B cell (primary cell): ENCODE measurements around the gene WDR86. TPM values are rescaled to one million over a fixed set of nuclear protein-coding genes. Genes with fewer than 3 reads are reported as not detected.

Experiments
- ATAC-seq: fragments of 200-7000 bp; cut with Tn5 transposase; one replicate; pipeline ENCODE4 v1.10.0; 2021; ENCODE audit warnings: low read depth, mild to moderate bottlenecking, moderate number of reproducible peaks, moderate library complexity
- CTCF ChIA-PET: fragments of 350-600 bp; sonication (Branson Sonifier 250); formaldehyde crosslinking; loops from one replicate; lab custom pipeline; 2021; ENCODE audit warnings: antibody characterized with exemption, inconsistent platforms; lab: Charles Lee
- POLR2A ChIA-PET: fragments of 350-600 bp; sonication (Branson Sonifier 250); formaldehyde crosslinking; loops from one replicate; lab custom pipeline; 2021; ENCODE audit warnings: antibody characterized with exemption; lab: Charles Lee
- DNase-seq: peaks from one replicate; pipeline ENCODE4 v3.0.0; 2013
- H2AFZ ChIP-seq: 2 replicates; pipeline ENCODE4 v1.6.1; 2012; ENCODE audit warnings: mild to moderate bottlenecking, low read depth, low read length; ENCODE audit not compliant: insufficient read depth, poor library complexity, severe bottlenecking
- H3K27ac ChIP-seq, 2 donors: 1 replicate in 1 of 2; 2 replicates in 1 of 2; pipeline ENCODE4 v1.5.1; 2012 to 2013; ENCODE audit warnings: low read length in 2 of 2, mild to moderate bottlenecking in 2 of 2, moderate library complexity in 1 of 2
- H3K27me3 ChIP-seq, 4 experiments: fragments of 200-600 bp in 1 of 4; sonication (generic) in 1 of 4; replicated peaks in 1 of 4; 1 replicate in 2 of 4; 2 replicates in 2 of 4; pipeline versions ENCODE4 v1.6.1 to v1.7.0; 2013 to 2016; ENCODE audit warnings: low read length in 3 of 4, mild to moderate bottlenecking in 2 of 4, mixed read lengths in 1 of 4, moderate library complexity in 1 of 4; ENCODE audit not compliant: insufficient read depth in 4 of 4, control insufficient read depth in 3 of 4; ENCODE audit errors: control extremely low read depth in 1 of 4
- H3K36me3 ChIP-seq, 2 experiments: replicated peaks in 1 of 2; 1 replicate in 1 of 2; 2 replicates in 1 of 2; pipeline versions ENCODE4 v1.6.1 to v1.7.1; 2013; ENCODE audit warnings: low read length in 1 of 2; ENCODE audit not compliant: insufficient read depth in 2 of 2, control insufficient read depth in 1 of 2; ENCODE audit errors: control extremely low read depth in 1 of 2, extremely low read depth in 1 of 2
- H3K4me1 ChIP-seq, 2 donors: fragments of 200-600 bp in 1 of 2; sonication (generic) in 1 of 2; 1 replicate in 1 of 2; 2 replicates in 1 of 2; pipeline versions ENCODE4 v1.5.1 to v1.6.1; 2013 to 2017; ENCODE audit warnings: low read length in 2 of 2; ENCODE audit not compliant: control insufficient read depth in 2 of 2, insufficient read depth in 2 of 2
- H3K4me2 ChIP-seq: replicated peaks from 2 replicates; pipeline ENCODE3; 2012; ENCODE audit warnings: mild to moderate bottlenecking, low read depth, low read length; ENCODE audit not compliant: poor library complexity, severe bottlenecking
- H3K4me3 ChIP-seq, 5 experiments: fragments of 200-600 bp in 1 of 5; sonication (generic) in 1 of 5; 1 replicate in 3 of 5; 2 replicates in 2 of 5; pipeline versions ENCODE4 v1.5.1 to v1.7.0; 2011 to 2016; ENCODE audit warnings: low read length in 4 of 5, mild to moderate bottlenecking in 4 of 5, low read depth in 2 of 5, control low read depth in 1 of 5, moderate library complexity in 1 of 5; ENCODE audit not compliant: insufficient read depth in 1 of 5; ENCODE audit errors: control extremely low read depth in 1 of 5, extremely low read depth in 1 of 5
- H3K79me2 ChIP-seq: fragments of 200-600 bp; sonication (generic); one replicate; pipeline ENCODE4 v1.6.0; 2016; ENCODE audit warnings: low read length; ENCODE audit not compliant: control insufficient read depth, insufficient read depth
- H3K9ac ChIP-seq: fragments of 200-600 bp; sonication (generic); 2 replicates; pipeline ENCODE4 v1.6.1; 2017; ENCODE audit warnings: mild to moderate bottlenecking, low read length, moderate library complexity
- H3K9me3 ChIP-seq, 3 donors: one replicate each; pipeline versions ENCODE4 v1.6.1 to v1.7.1; 2013; ENCODE audit warnings: low read length in 2 of 3; ENCODE audit not compliant: control insufficient read depth in 2 of 3, insufficient read depth in 1 of 3; ENCODE audit errors: control extremely low read depth in 1 of 3
- H4K20me1 ChIP-seq: 2 replicates; pipeline ENCODE4 v1.6.0; 2012; ENCODE audit warnings: mild to moderate bottlenecking, low read length; ENCODE audit not compliant: insufficient read depth, control insufficient read depth, poor library complexity, severe bottlenecking
- H3K27ac Mint-ChIP-seq: one replicate; pipeline ENCODE4 v1.8.0; 2021; ENCODE audit warnings: mixed read lengths
- H3K27me3 Mint-ChIP-seq: one replicate; pipeline ENCODE4 v1.8.0; 2021; ENCODE audit warnings: mixed read lengths
- H3K4me1 Mint-ChIP-seq: one replicate; pipeline ENCODE4 v1.8.0; 2021; ENCODE audit warnings: mixed read lengths
- H3K4me3 Mint-ChIP-seq: one replicate; pipeline ENCODE4 v1.8.0; 2021; ENCODE audit warnings: mixed read lengths
- H3K9me3 Mint-ChIP-seq: one replicate; pipeline ENCODE4 v1.8.0; 2022; ENCODE audit warnings: mixed read lengths; ENCODE audit not compliant: insufficient read depth
- CTCF ChIP-seq: fragments of 200-600 bp; IDR thresholded peaks from one replicate; pipeline ENCODE4 v1.8.0; 2022; ENCODE audit warnings: antibody characterized with exemption, mild to moderate bottlenecking
- EZH2 ChIP-seq: IDR thresholded peaks from 2 replicates; pipeline ENCODE4 v1.6.1; 2012; ENCODE audit warnings: borderline replicate concordance, low read depth, mild to moderate bottlenecking, moderate library complexity, low read length; ENCODE audit not compliant: insufficient read depth, poor library complexity, severe bottlenecking
- WGBS: methylation state at CpG from one replicate; pipeline ENCODE4 v1.1.5; 2013; ENCODE audit warnings: missing lambda C conversion rate; ENCODE audit not compliant: insufficient coverage; 5-methylcytosine and 5-hydroxymethylcytosine counted together
- intact Hi-C: fragments of 100-400 bp; cut with micrococcal nuclease; formaldehyde crosslinking; loops from one replicate; pipeline ENCODE4 v1.10.0; 2022
- polyA plus RNA-seq: library from polyadenylated mRNA; depleted of rRNA; stranded (reverse); fragments of >200 nt; gene quantifications from 2 replicates; pipeline ENCODE4 v1.2.3, GENCODE V29; 2012
- total RNA-seq, 2 donors: library from RNA; stranded (reverse); fragments of 120-200 nt in 1 of 2; gene quantifications; 1 replicate in 1 of 2; 2 replicates in 1 of 2; pipeline versions ENCODE4 v1.2.3 to v1.2.4, GENCODE V29; 2013 to 2022

Gene WDR86
- total and polyA plus RNA-seq, 2 donors (not counting 1 experiment from before 2014, with no cell fraction given): 1.4 to 1.5 TPM

GRCh38 chr7:151451626-151452571 is 42.1 kb upstream of the WDR86 start:
- CTCF ChIA-PET: interaction anchor here (1.1 to 12.6 kb wide), 4 partner anchors 84 to 135 kb away, joined by 4 to 230 read pairs (median 106); no protein-coding TSS in a partner anchor

More at GRCh38 chr7:151451626-151452571, 42.1 kb upstream of the WDR86 start:
- H3K9me3 ChIP-seq: no peaks in the 10 kb centered on the region
- H3K4me3 ChIP-seq: no peak overlapping the region
- H4K20me1 ChIP-seq: no peaks in the 10 kb centered on the region
- H3K4me1 ChIP-seq: peaks cover 0 to 8% of the 10 kb centered on the region in 2 donors
- intact Hi-C loops: no loop called here
- no peak overlapping the region for H3K4me2 ChIP-seq
- no peak overlapping the region for H3K27ac ChIP-seq
- H3K27me3 ChIP-seq: peaks cover 0 to 5% (median 2%) of the 10 kb centered on the region in 4 experiments
- ATAC-seq (no peak), DNase-seq (no peak)
- WGBS: 94% methylated on average over 14 of the region's 23 CpGs
- no peaks in the 10 kb centered on the region for H3K79me2 ChIP-seq
- no peak overlapping the region for H3K9ac ChIP-seq
- no peak overlapping the region for H2AFZ ChIP-seq
- POLR2A ChIA-PET: no interaction called here
- H3K36me3 ChIP-seq: no peaks in the 10 kb centered on the region
- Mint-ChIP-seq H3K4me1 (no peaks in the 10 kb centered on the region), H3K27ac (no peak overlapping the region), H3K27me3 (peaks cover 21% of the 10 kb centered on the region), H3K9me3 (no peaks in the 10 kb centered on the region), H3K4me3 (no peak overlapping the region)
- TF ChIP-seq CTCF (no peak), EZH2 (no peak)
